GM19324 (cell line): ENCODE data around the gene FOXN1.
"Not testable (repeated sequence)": the region's sequence is repeated elsewhere in the genome, so short reads cannot be mapped to it uniquely, and the experiment has no call there.

Experiments used
- ATAC-seq: cut with Tn5 transposase; IDR thresholded peaks from one replicate; pipeline ENCODE4 v1.9.1; 2021; ENCODE audit warnings: mild to moderate bottlenecking, moderate library complexity; ENCODE audit not compliant: unreplicated experiment, low FRiP score

Gene FOXN1

GRCh38 chr17:28505986-28506665 lies at the start of gene FOXN1:
Gene FOXN1 (plus strand): TSS chr17:28506348. CDS start chr17:28523970, 17,622 bp downstream.
- no peak for ATAC-seq

DNA sequence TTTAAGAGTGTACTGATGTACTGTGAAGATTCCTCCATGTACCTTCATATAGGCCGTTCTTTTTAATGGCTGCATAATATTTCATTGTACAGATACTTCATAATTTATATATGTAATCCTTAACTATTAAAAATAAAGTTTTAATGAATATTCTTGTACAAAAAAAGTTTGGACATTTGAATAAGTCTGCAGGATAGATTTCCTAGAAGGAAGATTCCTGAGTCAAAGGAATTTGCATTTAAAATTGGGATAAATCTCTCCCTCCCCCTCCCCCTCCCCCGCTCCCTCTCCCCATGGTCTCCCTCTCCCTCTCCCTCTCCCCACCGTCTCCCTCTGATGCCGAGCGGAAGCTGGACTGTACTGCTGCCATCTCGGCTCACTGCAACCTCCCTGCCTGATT lies 48.3 kb upstream of the FOXN1 start:
- ATAC-seq, result no peak

DNA sequence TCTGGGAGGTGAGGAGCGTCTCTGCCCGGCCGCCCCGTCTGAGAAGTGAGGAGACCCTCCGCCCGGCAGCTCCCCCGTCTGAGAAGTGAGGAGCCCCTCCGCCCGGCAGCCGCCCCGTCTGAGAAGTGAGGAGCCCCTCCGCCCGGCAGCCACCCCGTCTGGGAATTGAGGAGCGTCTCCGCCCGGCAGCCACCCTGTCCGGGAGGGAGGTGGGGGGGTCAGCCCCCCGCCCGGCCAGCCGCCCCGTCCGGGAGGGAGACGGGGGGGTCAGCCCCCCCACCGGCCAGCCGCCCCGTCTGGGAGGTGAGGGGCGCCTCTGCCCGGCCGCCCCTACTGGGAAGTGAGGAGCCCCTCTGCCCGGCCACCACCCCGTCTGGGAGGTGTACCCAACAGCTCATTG lies 47.3 kb upstream of the FOXN1 start:
- not testable (repeated sequence) for ATAC-seq

DNA sequence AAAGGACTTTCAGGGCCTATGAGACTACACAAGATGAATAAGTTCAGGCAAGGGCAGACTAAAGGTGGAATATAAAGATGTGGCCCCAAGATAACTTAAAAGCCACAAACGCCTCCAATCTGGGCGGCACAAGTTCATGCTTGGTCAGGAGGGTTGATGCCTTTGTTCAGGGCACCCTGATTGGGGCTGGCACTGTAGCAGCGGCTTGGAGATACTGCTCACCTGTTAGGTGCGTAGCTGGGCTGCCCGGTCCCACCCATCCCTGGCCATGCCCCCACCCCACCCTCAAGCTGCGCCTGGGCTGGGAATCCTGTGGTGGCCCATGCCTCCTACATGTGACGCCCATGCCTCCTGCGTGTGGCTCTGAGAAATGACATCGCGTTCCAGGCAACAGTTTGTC lies 45.2 kb upstream of the FOXN1 start:
- no peak for ATAC-seq

- no peak for ATAC-seq
Observed at GRCh38 chr17:28466001-28466400, 40.1 kb upstream of the FOXN1 start.

DNA sequence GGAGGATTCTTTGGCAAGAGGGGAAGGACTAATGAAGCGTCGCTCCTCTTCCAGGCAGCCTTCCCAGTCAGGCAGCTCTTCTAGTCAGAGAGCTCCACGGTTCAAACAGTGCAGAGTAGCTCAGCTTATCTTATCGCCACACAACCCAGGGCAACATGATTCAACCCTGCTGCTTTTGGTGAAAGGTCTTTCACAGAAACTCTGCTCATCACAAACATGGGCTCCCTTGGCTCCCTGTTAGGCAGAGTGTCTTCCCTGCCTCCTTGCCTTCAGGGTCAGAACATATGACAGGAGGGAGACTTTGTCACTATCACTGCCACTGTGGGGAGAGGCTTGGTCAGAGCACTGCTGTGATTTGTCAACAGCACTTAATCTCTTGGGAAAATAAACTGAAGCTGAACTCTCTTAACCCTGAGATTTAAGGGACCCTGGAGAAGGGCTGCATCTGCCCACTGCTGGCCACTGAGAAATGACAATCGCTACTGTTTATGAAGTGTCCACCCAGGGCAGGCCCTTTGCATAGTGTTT lies 39.6 kb upstream of the FOXN1 start:
- ATAC-seq, result no peak

DNA sequence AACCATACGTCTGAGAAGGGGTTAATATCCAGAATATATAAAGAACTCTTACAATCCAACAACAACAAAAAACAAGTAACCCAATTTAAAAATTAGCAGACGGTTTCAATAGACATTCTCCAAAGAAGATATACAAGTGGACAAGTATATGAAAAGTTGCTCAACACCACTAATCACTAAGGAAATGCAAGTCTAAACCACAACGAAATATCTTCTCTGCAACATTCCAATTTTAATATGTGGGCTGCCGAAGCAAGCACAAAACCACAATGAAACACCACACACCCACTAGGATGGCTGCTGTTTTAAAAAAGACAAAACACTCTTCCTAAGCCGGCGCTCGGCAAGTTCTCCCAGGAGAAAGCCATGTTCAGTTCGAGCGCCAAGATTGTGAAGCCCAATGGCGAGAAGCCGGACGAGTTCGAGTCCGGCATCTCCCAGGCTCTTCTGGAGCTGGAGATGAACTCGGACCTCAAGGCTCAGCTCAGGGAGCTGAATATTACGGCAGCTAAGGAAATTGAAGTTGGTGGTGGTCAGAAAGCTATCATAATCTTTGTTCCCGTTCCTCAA lies 38.6 kb upstream of the FOXN1 start:
- ATAC-seq, result no peak

DNA sequence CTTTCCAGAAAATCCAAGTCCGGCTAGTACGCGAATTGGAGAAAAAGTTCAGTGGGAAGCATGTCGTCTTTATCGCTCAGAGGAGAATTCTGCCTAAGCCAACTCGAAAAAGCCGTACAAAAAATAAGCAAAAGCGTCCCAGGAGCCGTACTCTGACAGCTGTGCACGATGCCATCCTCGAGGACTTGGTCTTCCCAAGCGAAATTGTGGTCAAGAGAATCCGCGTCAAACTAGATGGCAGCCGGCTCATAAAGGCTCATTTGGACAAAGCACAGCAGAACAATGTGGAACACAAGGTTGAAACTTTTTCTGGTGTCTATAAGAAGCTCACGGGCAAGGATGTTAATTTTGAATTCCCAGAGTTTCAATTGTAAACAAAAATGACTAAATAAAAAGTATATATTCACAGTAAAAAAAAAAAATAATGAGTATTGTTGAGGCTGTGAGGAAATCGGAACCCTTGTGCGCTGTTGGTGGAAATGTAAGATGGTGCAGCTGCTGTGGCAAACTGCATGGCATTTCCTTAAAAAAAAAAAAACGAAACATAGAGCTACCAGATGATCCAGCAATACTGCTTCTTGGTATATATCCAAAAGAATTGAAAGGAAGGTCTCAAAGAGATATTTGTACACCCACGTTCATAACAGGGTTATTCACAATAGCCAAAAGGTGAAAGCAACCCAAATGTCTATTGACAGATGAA lies 38.0 kb upstream of the FOXN1 start:
- not testable (repeated sequence) for ATAC-seq

GRCh38 chr17:28468781-28469180 lies 37.4 kb upstream of the FOXN1 start:
- no peak for ATAC-seq

DNA sequence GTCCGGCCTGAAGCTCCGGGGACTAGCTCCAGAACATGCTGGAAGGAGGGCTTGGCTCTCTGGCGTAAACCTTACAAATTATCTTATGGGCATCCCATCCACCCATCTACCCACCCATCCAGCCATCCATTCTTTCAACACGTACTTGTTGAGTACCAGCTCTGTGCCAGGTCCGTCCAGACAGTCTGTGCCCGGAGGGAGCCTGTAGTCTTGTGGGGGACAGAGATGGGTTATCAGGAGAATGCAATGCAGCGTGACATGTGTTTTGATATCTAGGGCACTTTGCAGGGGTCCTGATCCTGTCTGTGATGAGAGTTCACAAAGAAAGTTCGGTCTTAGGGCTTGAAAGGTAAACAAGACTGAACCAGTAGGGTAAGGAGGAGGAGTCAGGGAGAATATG lies 36.8 kb upstream of the FOXN1 start:
- ATAC-seq, result no peak

DNA sequence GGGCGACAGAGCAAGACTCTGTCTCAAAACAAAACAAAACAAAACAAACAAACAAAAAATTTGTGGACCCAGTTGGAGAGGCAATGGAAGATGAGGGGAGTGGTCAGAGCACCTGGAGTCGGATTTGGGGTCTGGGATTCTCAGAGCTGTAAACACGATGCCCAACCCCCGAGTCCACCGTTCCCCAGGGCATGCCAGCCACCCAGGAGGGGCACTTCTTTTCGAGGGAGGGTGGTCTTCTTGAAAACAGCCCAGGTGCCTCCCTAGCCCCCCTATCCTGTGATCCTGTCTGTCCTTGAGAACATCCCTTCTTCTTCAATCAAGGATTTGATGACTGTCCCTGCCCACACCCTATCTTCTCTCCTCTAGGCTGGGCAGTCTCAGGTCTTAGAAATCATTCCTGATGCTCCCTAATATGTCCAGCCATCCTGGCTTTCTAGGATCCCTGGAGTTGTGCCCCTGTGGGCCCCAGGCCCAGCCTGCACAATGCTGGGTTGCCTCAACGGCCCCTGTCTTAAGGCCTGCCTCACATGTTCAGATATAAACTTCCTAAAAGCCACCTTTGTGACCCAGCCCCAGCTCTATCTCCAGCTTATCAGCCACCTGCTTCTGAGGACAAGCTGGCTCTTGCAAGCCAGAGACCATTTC lies 35.8 kb upstream of the FOXN1 start:
- no peak for ATAC-seq

GRCh38 chr17:28470914-28471366 lies 35.2 kb upstream of the FOXN1 start:
- ATAC-seq, result no peak

DNA sequence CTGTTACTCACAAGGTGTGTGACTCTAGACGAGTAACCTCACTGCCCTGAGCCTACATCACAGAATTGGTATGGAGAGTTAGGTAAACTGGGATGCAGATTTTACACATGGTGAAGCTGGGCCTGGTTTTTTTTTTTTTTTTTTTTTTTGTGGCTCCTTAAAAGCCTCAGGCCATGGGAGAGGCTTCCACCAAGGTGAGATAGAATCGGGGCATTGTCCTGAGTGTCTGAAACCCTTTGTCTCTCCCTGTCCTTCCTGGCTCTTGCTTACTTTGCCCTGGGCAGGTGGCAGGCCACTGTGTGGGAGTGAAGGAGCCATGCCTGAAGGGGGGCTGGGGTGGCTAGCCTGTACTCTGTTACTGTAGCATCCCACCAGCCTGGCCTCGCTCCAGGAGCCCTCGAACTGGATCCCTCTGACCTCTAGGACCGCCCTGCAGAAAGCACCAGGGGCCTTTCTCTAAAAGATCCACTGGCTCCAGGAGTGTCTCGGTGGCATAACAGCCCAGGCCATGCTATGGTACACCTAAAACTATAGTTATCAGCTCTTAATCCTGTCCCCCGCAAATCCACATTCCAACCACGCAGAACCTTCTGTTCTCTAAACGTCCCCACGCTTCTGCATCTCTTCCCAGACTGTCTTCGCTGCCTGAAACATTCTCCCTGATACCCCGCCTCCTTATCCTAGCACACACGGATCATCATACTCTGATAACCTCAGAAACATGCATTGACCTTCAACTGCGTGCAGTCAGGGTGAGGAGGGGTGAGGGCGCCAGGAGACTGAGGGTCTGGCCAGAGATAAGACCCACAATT lies 34.4 kb upstream of the FOXN1 start:
- ATAC-seq, result no peak

GRCh38 chr17:28472871-28473497 lies 33.2 kb upstream of the FOXN1 start:
- no peak for ATAC-seq

DNA sequence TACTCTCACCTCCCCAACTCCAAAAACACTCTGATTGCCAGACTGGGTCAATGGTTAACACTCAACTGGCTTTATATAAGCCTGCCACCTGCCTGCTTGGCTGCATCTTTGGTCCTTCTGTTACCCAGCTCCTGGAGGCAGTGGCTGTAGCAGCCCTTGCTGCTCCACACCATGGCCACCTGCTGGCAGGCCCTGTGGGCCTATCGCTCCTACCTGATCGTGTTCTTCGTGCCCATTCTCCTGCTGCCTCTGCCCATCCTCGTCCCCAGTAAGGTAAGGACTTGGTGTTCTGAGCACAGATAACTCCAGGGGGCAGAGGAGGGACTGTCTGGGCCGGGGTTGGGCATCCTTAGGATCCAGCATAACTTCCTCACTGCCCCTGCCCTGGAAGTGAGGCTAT lies 32.6 kb upstream of the FOXN1 start, which contains the start of gene SLC13A2:
TSS of gene SLC13A2 (plus strand) at position 103 of the 400 bp plus-strand sequence. CDS start at position 172, 69 bp downstream.
- ATAC-seq, result no peak

DNA sequence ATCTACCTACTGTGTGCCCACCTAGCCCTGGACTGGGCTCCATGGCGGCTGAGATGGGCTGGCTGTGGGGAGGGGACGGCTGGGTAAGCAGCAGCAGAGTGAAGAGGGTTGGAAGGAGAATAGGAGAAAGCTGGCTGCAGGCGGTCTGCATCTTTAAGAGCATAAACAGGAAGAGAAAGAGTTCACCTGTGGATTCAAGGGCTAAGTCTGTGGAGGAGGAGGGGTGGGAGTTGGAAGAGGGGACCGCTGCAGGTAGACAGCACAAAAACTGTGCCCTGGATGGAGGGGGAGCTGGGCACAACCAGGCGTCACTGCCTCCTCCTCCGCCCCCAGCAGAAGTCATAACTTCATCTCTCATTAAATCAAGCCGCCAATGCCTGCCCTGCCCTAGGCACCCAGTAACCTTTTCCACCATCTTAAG lies 32.0 kb upstream of the FOXN1 start:
- ATAC-seq, result no peak

GRCh38 chr17:28475151-28475900 lies 30.8 kb upstream of the FOXN1 start:
- ATAC-seq, result no peak

DNA sequence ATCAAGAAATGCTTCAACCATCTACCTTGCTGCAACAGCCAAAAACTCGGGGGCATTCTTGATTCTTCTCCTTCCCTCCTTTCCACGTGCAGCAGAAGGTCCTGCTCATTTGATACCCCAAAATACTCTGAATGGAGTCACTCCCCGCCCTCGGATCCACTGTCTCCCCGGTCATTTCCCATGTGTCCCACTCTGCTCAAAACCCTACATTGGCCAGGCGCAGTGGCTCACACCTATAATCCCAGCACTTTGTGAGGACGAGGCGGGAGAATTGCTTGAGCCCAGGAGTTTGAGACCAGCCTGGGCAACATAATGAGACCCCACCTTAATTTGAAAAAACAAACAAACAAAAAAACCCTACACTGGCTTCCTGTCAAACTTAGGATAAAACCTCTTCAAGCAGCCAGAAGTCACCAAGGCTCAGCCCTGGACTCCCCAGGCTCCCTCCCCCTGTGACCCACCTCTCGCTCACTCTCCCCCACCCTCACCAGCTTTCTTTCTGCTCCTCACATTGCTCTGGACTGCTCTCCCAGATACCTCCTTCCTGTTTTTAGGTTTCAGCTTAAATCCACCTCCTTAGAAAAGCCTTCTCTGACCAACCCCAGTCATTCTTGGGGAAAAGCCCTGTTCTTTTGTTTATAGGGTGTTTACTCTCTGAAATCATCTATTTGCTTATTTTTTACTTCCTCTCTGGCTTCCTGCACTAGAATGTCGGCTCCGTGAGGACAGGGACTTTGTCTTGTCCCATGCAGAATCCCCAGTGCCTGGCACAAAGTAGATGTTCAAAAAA lies 29.9 kb upstream of the FOXN1 start:
- ATAC-seq, result no peak
